BJ (cell line): Measurements from ENCODE around the gene COL1A1. TPM values are rescaled to one million over a fixed set of nuclear protein-coding genes. Genes with fewer than 3 reads are reported as not detected.

Source experiments
- CTCF ChIA-PET: fragments of 350-600 bp; formaldehyde crosslinking; extraction: SDS; loops from one replicate; lab custom pipeline; 2021; ENCODE audit warnings: antibody characterized with exemption, inconsistent platforms; lab: Yijun Ruan, JAX
- POLR2A ChIA-PET: fragments of 300-600 bp; sonication (Branson Sonifier 250); formaldehyde crosslinking; extraction: SDS; loops from one replicate; lab custom pipeline; 2021; ENCODE audit warnings: antibody characterized with exemption; lab: Charles Lee
- DNase-seq: peaks from one replicate; pipeline ENCODE4 v3.0.0-alpha.2; 2011; ENCODE audit warnings: low read depth
- H3K27me3 ChIP-seq: 2 replicates; pipeline ENCODE4 v1.6.0; 2011; ENCODE audit warnings: low read length; ENCODE audit not compliant: control insufficient read depth, insufficient read depth
- H3K36me3 ChIP-seq: 2 replicates; pipeline ENCODE4 v1.5.1; 2011; ENCODE audit warnings: low read length; ENCODE audit not compliant: control insufficient read depth, insufficient read depth
- H3K4me3 ChIP-seq: 2 replicates; pipeline ENCODE4 v1.5.1; 2011; ENCODE audit warnings: low read depth, mild to moderate bottlenecking, control low read depth, low read length
- polyA plus RNA-seq: library from polyadenylated mRNA; depleted of rRNA; stranded (reverse); fragments of >200 nt; gene quantifications from 2 replicates; pipeline ENCODE4 v1.2.3, GENCODE V29; 2011
- TF ChIP-seq, protein P1 (sequence below): IDR thresholded peaks from 2 replicates; pipeline ENCODE4 v1.5.1; 2011; ENCODE audit warnings: low read depth, mild to moderate bottlenecking, control low read depth, inconsistent platforms, low read length, moderate library complexity; ENCODE audit not compliant: insufficient read depth

The COL1A1 gene
- polyA plus RNA-seq, 1 experiment: 2,161 TPM

DNA sequence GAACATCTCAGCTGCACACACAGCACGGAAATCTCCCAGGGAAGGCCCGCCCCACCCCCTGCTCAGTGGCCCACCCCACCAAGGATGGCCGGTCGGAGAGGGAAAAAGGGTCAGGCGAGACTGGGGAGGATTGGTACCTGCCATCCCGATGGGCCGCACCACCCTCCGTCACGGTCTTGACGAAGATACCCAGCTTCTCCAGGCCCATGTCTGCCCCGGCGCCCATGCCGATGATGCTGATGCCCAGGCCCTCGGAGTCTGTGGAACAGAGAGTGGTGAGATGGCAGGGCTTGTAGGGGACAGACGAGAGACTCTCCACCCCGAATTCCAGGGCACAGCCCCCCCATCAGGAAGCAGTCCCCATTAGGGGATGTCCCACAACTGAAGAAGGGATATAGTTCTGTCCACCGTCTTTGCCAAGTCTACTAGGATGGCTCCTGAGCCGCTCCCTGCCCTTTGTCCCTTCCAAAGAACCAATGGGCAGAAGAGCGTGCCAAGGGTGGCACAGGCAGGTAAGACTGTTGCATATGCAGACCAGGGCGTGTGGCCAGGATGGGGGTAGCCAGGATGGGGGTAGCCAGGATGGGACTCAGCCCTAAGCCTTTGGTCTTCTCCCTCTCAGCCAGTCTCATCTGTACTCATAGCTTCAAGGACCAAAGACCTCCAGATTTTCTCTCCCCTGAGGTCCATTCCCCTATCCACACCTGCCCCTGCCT, 57.8 kb downstream of the COL1A1 start:
- TF ChIP-seq, protein P1, sequence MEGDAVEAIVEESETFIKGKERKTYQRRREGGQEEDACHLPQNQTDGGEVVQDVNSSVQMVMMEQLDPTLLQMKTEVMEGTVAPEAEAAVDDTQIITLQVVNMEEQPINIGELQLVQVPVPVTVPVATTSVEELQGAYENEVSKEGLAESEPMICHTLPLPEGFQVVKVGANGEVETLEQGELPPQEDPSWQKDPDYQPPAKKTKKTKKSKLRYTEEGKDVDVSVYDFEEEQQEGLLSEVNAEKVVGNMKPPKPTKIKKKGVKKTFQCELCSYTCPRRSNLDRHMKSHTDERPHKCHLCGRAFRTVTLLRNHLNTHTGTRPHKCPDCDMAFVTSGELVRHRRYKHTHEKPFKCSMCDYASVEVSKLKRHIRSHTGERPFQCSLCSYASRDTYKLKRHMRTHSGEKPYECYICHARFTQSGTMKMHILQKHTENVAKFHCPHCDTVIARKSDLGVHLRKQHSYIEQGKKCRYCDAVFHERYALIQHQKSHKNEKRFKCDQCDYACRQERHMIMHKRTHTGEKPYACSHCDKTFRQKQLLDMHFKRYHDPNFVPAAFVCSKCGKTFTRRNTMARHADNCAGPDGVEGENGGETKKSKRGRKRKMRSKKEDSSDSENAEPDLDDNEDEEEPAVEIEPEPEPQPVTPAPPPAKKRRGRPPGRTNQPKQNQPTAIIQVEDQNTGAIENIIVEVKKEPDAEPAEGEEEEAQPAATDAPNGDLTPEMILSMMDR: no peak
- Histone ChIP-seq H3K27me3 (no peaks in the 10 kb centered on the region), H3K4me3 (no peak overlapping the region), H3K36me3 (peaks cover 48% of the 10 kb centered on the region)
- DNase-seq: no peak
- POLR2A ChIA-PET: no interaction called here
- CTCF ChIA-PET: interaction anchor here (0.6 to 2.5 kb wide), 3 partner anchors 18 to 117 kb away, joined by 3 to 7 read pairs (median 3); no protein-coding TSS in a partner anchor

DNA sequence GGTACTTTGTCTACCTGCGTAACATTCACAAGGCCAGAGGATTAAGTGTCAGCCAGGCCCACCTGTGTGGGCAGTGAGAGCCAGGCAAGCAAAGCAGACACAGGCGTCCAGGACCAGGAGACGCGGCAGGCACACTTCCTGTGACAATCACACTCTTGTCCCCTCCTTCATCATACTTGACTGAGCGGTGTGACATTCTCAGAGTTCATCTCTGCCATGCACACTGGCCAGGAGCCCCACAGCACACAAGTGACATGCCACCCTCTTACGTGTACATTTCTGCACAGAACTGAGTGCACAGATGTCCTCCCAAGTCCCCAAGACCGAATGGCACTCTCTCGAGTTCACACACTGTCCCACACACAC, 59.7 kb downstream of the COL1A1 start:
- no peak for DNase-seq
- ChIA-PET CTCF (interaction anchor here (1.2 to 3.9 kb wide), 4 partner anchors 9 to 223 kb away, joined by 3 to 30 read pairs (median 6); partner anchors contain the start of gene PPP1R9B), POLR2A (interaction anchor here (0.6 kb wide), 1 partner anchor 12 kb away, joined by 14 read pairs; the partner anchor contains the start of gene SAMD14)
- Histone ChIP-seq H3K27me3 (no peaks in the 10 kb centered on the region), H3K4me3 (no peak overlapping the region), H3K36me3 (peaks cover 64% of the 10 kb centered on the region)
- TF ChIP-seq, protein P1: no peak

DNA sequence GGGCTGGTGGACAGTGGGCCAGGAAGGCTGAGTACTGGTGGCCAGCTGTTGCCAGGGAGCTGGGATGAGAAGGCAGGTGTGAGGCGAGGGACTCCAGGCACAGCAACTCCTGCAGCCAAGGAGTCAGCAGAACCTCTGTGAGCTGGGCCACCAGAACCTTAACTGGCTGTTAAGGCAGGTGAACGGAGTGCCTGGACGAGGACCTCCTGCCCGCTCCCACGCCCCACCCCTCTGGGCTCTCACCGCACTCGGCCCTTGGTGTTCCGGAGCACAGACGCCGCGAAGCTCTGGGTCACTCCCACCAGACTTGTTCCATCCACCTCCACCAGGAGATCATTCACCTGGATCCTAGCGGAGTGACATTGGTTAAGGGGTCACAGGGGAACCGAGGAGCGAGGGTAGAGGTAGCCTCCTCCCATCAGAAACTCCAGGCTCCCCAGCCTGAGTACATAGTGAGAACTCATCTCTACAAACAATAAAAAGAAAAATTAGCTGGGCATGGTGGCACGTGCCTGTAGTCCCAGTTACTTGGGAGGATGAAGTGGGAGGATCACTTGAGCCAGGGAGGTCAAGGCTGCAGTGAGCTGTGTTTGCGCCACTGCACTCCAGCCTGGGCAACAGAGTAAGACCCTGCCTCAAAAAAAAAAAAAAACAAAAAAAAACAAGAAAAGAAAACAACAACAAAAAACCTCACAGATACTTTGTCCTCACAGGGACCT, 60.2 kb downstream of the COL1A1 start:
- DNase-seq: no peak
- peaks cover 69% of the 10 kb centered on the region for H3K36me3 ChIP-seq
- ChIA-PET POLR2A (interaction anchor here (0.6 kb wide), 1 partner anchor 11 kb away, joined by 14 read pairs; the partner anchor contains the start of gene SAMD14), CTCF (interaction anchor here (0.8 to 3.9 kb wide), 13 partner anchors 7 to 223 kb away, joined by 3 to 30 read pairs (median 5); partner anchors contain the start of genes PPP1R9B and SGCA)
- no peak overlapping the region for H3K4me3 ChIP-seq
- TF ChIP-seq, protein P1: no peak
- H3K27me3 ChIP-seq: no peaks in the 10 kb centered on the region

DNA sequence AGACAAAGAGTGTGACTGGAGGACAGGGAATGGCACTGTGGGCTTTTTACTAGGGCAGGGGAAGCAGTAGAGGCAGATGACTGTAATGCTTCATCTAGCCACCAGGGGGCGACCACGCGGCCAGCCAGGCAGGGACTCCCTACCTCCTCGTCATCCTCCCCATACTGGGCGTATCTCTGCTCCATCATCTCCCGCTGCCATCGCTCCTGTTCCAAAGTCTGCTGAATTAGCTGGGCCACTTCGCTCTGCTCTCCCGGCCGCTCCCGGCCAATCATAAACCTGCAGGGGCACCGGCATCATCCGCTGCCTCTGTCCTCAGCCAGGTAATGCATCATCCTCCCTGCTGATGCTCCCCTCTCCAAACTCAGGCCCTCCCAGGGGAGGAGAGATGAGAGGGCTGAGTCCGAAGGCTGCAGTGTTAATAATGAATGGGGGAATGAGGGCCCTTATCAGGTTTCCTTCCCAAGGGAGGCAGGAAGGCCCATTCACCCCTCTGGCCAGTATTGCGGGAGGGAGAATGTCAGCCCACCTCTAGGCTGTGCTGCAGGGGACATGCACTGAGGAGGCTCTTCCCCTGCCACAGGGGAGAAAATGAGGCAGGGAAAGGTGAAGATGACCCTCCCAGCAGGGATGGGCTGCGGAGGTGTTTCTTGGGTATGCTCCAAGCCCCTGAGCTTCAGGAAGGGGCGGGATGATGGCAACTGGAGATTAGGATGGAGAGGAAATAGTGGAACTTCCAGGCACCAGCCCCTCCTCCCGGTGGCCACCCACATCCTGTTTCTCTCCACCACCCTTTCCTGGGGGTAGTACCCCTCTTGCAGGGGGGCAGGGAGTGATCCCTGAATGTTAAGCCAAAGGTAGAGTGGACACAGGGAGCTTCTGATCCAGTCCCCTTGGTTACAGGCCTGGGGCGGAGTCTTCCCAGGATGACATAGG, 61.2 kb downstream of the COL1A1 start:
- Histone ChIP-seq H3K27me3 (no peaks in the 10 kb centered on the region), H3K36me3 (peaks cover 76% of the 10 kb centered on the region), H3K4me3 (no peak overlapping the region)
- POLR2A ChIA-PET: no interaction called here
- DNase-seq: no peak
- TF ChIP-seq, protein P1: peak; percentile 95
- CTCF ChIA-PET: interaction anchor here (0.8 to 3.9 kb wide), 24 partner anchors 8 to 224 kb away, joined by 3 to 30 read pairs (median 4); partner anchors contain the start of genes PPP1R9B and SGCA
